ENCODE measurements around the gene RNPEP. TPM values are rescaled to one million over a fixed set of nuclear protein-coding genes. Genes with fewer than 3 reads are reported as not detected.
"Not testable (repeated sequence)": the region's sequence is repeated elsewhere in the genome, so short reads cannot be mapped to it uniquely, and the experiment has no call there.

Gene RNPEP
- 24.2 and 31.2 TPM in 2 replicates for total RNA-seq

- DNase-seq (ENCODE audit: low read depth in 2 of 2), result peak; percentile 31 to 54
Measured at GRCh38 chr1:201982623-201983379, at the start of gene RNPEP. Gene RNPEP (plus strand): TSS chr1:201982648. CDS start chr1:201982667, 19 bp downstream.

GRCh38 chr1:201933840-201934430 lies 48.5 kb upstream of the RNPEP start:
- no peak for DNase-seq (ENCODE audit: low read depth in 2 of 2)

GRCh38 chr1:201937624-201938213 lies 44.7 kb upstream of the RNPEP start:
- peak; percentile 67 to 69 for DNase-seq (ENCODE audit: low read depth in 2 of 2)

- no peak for DNase-seq (ENCODE audit: low read depth in 2 of 2)
Measured at GRCh38 chr1:201938440-201939035, 43.9 kb upstream of the RNPEP start.

GRCh38 chr1:201939148-201939547 lies 43.3 kb upstream of the RNPEP start:
- DNase-seq (ENCODE audit: low read depth in 2 of 2), result no peak

GRCh38 chr1:201939574-201939973 lies 42.9 kb upstream of the RNPEP start:
- no peak for DNase-seq (ENCODE audit: low read depth in 2 of 2)

- DNase-seq (ENCODE audit: low read depth in 2 of 2), result not testable (repeated sequence)
Measured at GRCh38 chr1:201940316-201940715, 42.1 kb upstream of the RNPEP start.

GRCh38 chr1:201941420-201942128 lies 40.9 kb upstream of the RNPEP start:
- DNase-seq (ENCODE audit: low read depth in 2 of 2), result no peak

GRCh38 chr1:201942129-201942495 lies 40.3 kb upstream of the RNPEP start:
- DNase-seq (ENCODE audit: low read depth in 2 of 2), result no peak

- DNase-seq (ENCODE audit: low read depth in 2 of 2), result no peak
Measured at GRCh38 chr1:201944002-201944401, 38.4 kb upstream of the RNPEP start.

GRCh38 chr1:201944639-201945038 lies 37.8 kb upstream of the RNPEP start:
- no peak for DNase-seq (ENCODE audit: low read depth in 2 of 2)

- no peak for DNase-seq (ENCODE audit: low read depth in 2 of 2)
Measured at GRCh38 chr1:201945157-201945556, 37.3 kb upstream of the RNPEP start.

- no peak for DNase-seq (ENCODE audit: low read depth in 2 of 2)
Measured at GRCh38 chr1:201945863-201946223, 36.6 kb upstream of the RNPEP start.

GRCh38 chr1:201946224-201946908 lies 36.1 kb upstream of the RNPEP start, which contains the start of gene LMOD1:
Gene LMOD1 (minus strand): TSS chr1:201946548. CDS start chr1:201946340, 208 bp downstream.
- peak; percentile 58 to 78 for DNase-seq (ENCODE audit: low read depth in 2 of 2)

- no peak for DNase-seq (ENCODE audit: low read depth in 2 of 2)
Measured at GRCh38 chr1:201947697-201948008, 34.8 kb upstream of the RNPEP start.

GRCh38 chr1:201949491-201949890 lies 33.0 kb upstream of the RNPEP start:
- no peak for DNase-seq (ENCODE audit: low read depth in 2 of 2)

- DNase-seq (ENCODE audit: low read depth in 2 of 2), result no peak
Measured at GRCh38 chr1:201954263-201955008, 28.0 kb upstream of the RNPEP start.

GRCh38 chr1:201955009-201955728 lies 27.3 kb upstream of the RNPEP start, which contains the start of gene TIMM17A:
Gene TIMM17A (plus strand): TSS chr1:201955503. CDS start chr1:201955527, 24 bp downstream.
- peak; percentile 99 for DNase-seq (ENCODE audit: low read depth in 2 of 2)

- no peak for DNase-seq (ENCODE audit: low read depth in 2 of 2)
Measured at GRCh38 chr1:201955729-201956143, 26.7 kb upstream of the RNPEP start.

- no peak for DNase-seq (ENCODE audit: low read depth in 2 of 2)
Measured at GRCh38 chr1:201958348-201958747, 24.1 kb upstream of the RNPEP start.

Measured in lung microvascular endothelial cell (primary cell).